ENCODE measurements around the gene NIT1.

DNA sequence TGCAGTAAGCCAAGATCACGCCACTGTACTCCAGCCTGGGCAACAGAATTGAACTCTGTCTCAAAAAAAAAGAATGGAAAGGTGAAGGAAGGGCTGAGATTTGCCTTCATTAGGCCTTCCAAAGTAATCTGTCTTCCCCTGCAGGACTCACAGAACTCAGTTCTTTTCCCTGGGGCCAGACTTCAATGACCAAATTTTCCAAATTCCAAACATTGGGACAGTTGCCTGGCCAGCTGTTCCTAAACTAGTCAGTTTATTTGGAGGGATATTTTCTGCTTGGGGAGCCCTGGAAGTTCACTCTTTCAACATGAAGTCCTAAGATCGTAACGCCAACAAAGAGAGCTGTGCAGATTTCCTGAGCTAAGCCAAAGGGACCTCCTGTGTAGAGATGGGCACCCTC is 20.0 kb downstream of the NIT1 start:
- TF ChIP-seq, protein P1, sequence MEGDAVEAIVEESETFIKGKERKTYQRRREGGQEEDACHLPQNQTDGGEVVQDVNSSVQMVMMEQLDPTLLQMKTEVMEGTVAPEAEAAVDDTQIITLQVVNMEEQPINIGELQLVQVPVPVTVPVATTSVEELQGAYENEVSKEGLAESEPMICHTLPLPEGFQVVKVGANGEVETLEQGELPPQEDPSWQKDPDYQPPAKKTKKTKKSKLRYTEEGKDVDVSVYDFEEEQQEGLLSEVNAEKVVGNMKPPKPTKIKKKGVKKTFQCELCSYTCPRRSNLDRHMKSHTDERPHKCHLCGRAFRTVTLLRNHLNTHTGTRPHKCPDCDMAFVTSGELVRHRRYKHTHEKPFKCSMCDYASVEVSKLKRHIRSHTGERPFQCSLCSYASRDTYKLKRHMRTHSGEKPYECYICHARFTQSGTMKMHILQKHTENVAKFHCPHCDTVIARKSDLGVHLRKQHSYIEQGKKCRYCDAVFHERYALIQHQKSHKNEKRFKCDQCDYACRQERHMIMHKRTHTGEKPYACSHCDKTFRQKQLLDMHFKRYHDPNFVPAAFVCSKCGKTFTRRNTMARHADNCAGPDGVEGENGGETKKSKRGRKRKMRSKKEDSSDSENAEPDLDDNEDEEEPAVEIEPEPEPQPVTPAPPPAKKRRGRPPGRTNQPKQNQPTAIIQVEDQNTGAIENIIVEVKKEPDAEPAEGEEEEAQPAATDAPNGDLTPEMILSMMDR (IDR thresholded peaks at IDR 0.05) = no peak
- no peak for TF ChIP-seq POLR2A (IDR thresholded peaks at IDR 0.05)
